Measurements from ENCODE around the gene FLNA.

FLNA gene

GRCh38 chrX:154372612-154373022, 1.8 kb downstream of the FLNA start:
- Histone ChIP-seq H3K9ac (ENCODE audit: low read length) (no peak overlapping the region), H3K4me3 (ENCODE audit: low read length) (no peak overlapping the region)

DNA sequence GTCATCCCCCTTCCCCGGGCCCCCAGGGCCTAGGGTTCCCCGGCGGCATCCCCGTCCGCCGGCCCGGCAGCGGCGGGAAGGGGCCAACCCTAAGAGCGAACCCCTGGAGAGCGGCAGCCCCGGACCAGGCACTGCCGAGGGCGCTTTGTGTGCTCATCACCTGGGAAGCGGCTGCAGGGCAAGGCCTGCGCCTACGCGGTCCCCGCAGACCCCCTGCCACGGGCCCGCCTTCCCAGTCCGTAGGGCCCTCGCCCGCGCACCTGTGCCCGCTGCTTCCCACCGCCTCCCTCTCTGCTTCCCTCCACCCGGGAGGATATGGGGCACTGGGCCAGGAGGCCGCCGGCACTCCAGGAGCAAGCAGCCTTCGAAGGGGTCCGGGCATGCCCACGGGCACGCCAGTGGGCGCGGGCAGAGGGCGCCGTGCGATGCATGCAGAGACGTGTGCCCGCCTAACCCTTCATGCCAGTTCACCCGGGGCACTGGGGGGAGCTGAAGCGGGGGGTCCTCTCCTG, 2.6 kb downstream of the FLNA start:
- no peak for TF ChIP-seq EZH2 (optimal IDR thresholded peaks at IDR 0.05; ENCODE audit: low read depth, low read length)
- TF ChIP-seq EZH2phosphoT487 (IDR thresholded peaks at IDR 0.05; ENCODE audit: low read length): no peak
- TF ChIP-seq, protein P1, sequence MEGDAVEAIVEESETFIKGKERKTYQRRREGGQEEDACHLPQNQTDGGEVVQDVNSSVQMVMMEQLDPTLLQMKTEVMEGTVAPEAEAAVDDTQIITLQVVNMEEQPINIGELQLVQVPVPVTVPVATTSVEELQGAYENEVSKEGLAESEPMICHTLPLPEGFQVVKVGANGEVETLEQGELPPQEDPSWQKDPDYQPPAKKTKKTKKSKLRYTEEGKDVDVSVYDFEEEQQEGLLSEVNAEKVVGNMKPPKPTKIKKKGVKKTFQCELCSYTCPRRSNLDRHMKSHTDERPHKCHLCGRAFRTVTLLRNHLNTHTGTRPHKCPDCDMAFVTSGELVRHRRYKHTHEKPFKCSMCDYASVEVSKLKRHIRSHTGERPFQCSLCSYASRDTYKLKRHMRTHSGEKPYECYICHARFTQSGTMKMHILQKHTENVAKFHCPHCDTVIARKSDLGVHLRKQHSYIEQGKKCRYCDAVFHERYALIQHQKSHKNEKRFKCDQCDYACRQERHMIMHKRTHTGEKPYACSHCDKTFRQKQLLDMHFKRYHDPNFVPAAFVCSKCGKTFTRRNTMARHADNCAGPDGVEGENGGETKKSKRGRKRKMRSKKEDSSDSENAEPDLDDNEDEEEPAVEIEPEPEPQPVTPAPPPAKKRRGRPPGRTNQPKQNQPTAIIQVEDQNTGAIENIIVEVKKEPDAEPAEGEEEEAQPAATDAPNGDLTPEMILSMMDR (IDR thresholded peaks at IDR 0.05; ENCODE audit: low read length): no peak
- Histone ChIP-seq H3K9ac (ENCODE audit: low read length) (no peak overlapping the region; the same call in 1 of the 2 replicates), H3K27ac (ENCODE audit: low read length) (no peak overlapping the region), H3K79me2 (ENCODE audit: low read length) (peaks cover 36% of the 10 kb centered on the region), H3K9me3 (replicated peaks; ENCODE audit: insufficient read depth, low read length) (no peaks in the 10 kb centered on the region), H4K20me1 (ENCODE audit: insufficient read depth, low read length) (no peaks in the 10 kb centered on the region), H3K9me2 (replicated peaks; ENCODE audit: insufficient read depth, low read length) (no peaks in the 10 kb centered on the region), H3K36me3 (replicated peaks; ENCODE audit: insufficient read depth, low read length) (no peaks in the 10 kb centered on the region), H3K4me2 (ENCODE audit: low read depth, low read length) (peak overlapping the region; percentile 52; the same call in 1 of the 2 replicates), H3F3A (ENCODE audit: insufficient read depth, low read length) (no peaks in the 10 kb centered on the region), H3K4me1 (ENCODE audit: low read length) (peaks cover 11% of the 10 kb centered on the region; the same call in 1 of the 2 replicates), H3K4me3 (ENCODE audit: low read length) (peak overlapping the region; percentile 49; the same call in 1 of the 2 replicates), H2AFZ (ENCODE audit: low read length) (0 out of 2 replicates have a peak overlapping the region, but pooled peaks have one; percentile 38), H3K27me3 (replicated peaks; ENCODE audit: insufficient read depth, low read length) (no peaks in the 10 kb centered on the region)
- no peak for DNase-seq

More at GRCh38 chrX:154372612-154373022, 1.8 kb downstream of the FLNA start:
- TF ChIP-seq EZH2phosphoT487 (IDR thresholded peaks at IDR 0.05; ENCODE audit: low read length) (no peak), EZH2 (optimal IDR thresholded peaks at IDR 0.05; ENCODE audit: low read depth, low read length) (no peak)
- TF ChIP-seq, protein P1 (IDR thresholded peaks at IDR 0.05; ENCODE audit: low read length): no peak
- Histone ChIP-seq H3K4me1 (ENCODE audit: low read length) (peaks cover 11% of the 10 kb centered on the region; the same call in 1 of the 2 replicates), H3K27me3 (replicated peaks; ENCODE audit: insufficient read depth, low read length) (no peaks in the 10 kb centered on the region), H2AFZ (ENCODE audit: low read length) (no peak overlapping the region), H4K20me1 (ENCODE audit: insufficient read depth, low read length) (no peaks in the 10 kb centered on the region), H3K4me2 (ENCODE audit: low read depth, low read length) (no peak overlapping the region), H3K9me2 (replicated peaks; ENCODE audit: insufficient read depth, low read length) (no peaks in the 10 kb centered on the region), H3K79me2 (ENCODE audit: low read length) (peaks cover 30% of the 10 kb centered on the region), H3K36me3 (replicated peaks; ENCODE audit: insufficient read depth, low read length) (no peaks in the 10 kb centered on the region), H3K9me3 (replicated peaks; ENCODE audit: insufficient read depth, low read length) (no peaks in the 10 kb centered on the region), H3F3A (ENCODE audit: insufficient read depth, low read length) (no peaks in the 10 kb centered on the region), H3K27ac (ENCODE audit: low read length) (no peak overlapping the region)
- DNase-seq: no peak

DNA sequence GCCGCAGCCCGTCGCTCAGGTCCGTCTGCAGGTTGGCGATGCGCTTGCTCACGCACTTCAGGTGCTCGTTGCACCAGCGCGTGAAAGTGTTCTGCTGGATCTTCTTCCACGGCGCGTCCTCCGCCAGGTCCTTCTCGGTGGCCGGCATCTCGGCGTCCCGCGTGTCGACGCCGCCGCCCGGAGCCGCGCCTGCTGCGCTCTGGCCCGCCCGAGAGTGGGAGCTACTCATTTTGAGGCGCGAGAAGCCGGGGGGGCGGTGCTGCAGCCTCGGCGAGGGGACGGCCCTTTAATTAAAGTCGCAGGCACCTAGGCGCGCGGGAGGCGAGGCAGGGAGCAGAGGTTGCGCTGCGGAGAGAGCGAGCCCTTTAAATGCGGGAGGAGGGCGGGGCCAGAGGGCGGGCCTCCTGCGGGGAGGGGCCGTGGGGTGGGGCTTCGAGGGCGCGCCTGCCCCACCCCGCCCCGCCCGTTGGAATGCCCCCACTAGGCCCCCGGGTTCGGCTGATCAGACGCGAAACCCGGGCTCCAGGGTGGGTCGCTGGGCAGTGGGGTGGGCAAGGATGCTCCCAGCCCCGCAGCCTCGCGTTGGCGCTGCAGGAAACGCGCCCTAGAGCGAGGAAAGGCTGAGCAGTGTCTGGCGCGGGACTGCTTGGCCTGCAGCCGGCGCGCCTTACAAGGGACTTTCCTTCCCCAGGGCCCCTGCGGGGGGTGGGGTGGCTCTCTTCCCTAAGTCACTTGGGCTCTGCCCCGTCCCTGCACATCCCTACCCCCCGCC, 3.2 kb downstream of the FLNA start:
- Histone ChIP-seq H3K9me2 (replicated peaks; ENCODE audit: insufficient read depth, low read length) (no peaks in the 10 kb centered on the region), H3K27ac (ENCODE audit: low read length) (no peak overlapping the region), H4K20me1 (ENCODE audit: insufficient read depth, low read length) (no peaks in the 10 kb centered on the region), H3K9ac (ENCODE audit: low read length) (peak overlapping the region; percentile 50), H3K27me3 (replicated peaks; ENCODE audit: insufficient read depth, low read length) (no peaks in the 10 kb centered on the region), H3K9me3 (replicated peaks; ENCODE audit: insufficient read depth, low read length) (no peaks in the 10 kb centered on the region), H2AFZ (ENCODE audit: low read length) (0 out of 2 replicates have a peak overlapping the region, but pooled peaks have one; percentile 38), H3K4me1 (ENCODE audit: low read length) (peaks cover 11% of the 10 kb centered on the region; the same call in 1 of the 2 replicates), H3F3A (ENCODE audit: insufficient read depth, low read length) (no peaks in the 10 kb centered on the region), H3K36me3 (replicated peaks; ENCODE audit: insufficient read depth, low read length) (no peaks in the 10 kb centered on the region), H3K4me2 (ENCODE audit: low read depth, low read length) (peak overlapping the region; percentile 53; the same call in 1 of the 2 replicates), H3K4me3 (ENCODE audit: low read length) (peak overlapping the region; percentile 73), H3K79me2 (ENCODE audit: low read length) (peaks cover 36% of the 10 kb centered on the region)
- TF ChIP-seq EZH2phosphoT487 (IDR thresholded peaks at IDR 0.05; ENCODE audit: low read length): no peak
- TF ChIP-seq, protein P1 (IDR thresholded peaks at IDR 0.05; ENCODE audit: low read length): no peak
- TF ChIP-seq EZH2 (optimal IDR thresholded peaks at IDR 0.05; ENCODE audit: low read depth, low read length): no peak
- DNase-seq: peak; percentile 94
